Measurements from ENCODE around the gene THSD1.

Gene THSD1

GRCh38 chr13:52405767-52406494 lies at the start of gene THSD1:
Gene THSD1, minus strand, starts transcription at chr13:52406172. Its CDS starts 3,572 bp downstream, at chr13:52402600.
- DNase-seq (ENCODE audit: extremely low read depth in 1 of 2, low read depth in 1 of 2): peak in 1 of 2 donors; percentile 2

- peak; percentile 54 to 69 for DNase-seq (ENCODE audit: extremely low read depth in 1 of 2, low read depth in 1 of 2)
Observed at GRCh38 chr13:52455677-52456041, 49.7 kb upstream of the THSD1 start.

GRCh38 chr13:52454820-52455676 lies 49.1 kb upstream of the THSD1 start, which contains the start of gene CKAP2:
Gene CKAP2, plus strand, starts transcription at chr13:52455478. Its CDS starts 79 bp downstream, at chr13:52455557.
- DNase-seq (ENCODE audit: extremely low read depth in 1 of 2, low read depth in 1 of 2): peak; percentile 84 to 90

GRCh38 chr13:52454459-52454819 lies 48.5 kb upstream of the THSD1 start:
- DNase-seq (ENCODE audit: extremely low read depth in 1 of 2, low read depth in 1 of 2): no peak

- DNase-seq (ENCODE audit: extremely low read depth in 1 of 2, low read depth in 1 of 2): no peak
Observed at GRCh38 chr13:52452470-52452869, 46.5 kb upstream of the THSD1 start.

GRCh38 chr13:52451135-52451804 lies 45.3 kb upstream of the THSD1 start:
- DNase-seq (ENCODE audit: extremely low read depth in 1 of 2, low read depth in 1 of 2): no peak

GRCh38 chr13:52450793-52451116 lies 44.8 kb upstream of the THSD1 start:
- no peak for DNase-seq (ENCODE audit: extremely low read depth in 1 of 2, low read depth in 1 of 2)

GRCh38 chr13:52450012-52450792 lies 44.2 kb upstream of the THSD1 start, which contains the start of gene VPS36:
Gene VPS36, minus strand, starts transcription at chr13:52450634. Its CDS starts 40 bp downstream, at chr13:52450594.
- DNase-seq (ENCODE audit: extremely low read depth in 1 of 2, low read depth in 1 of 2): peak; percentile 84 to 89

- no peak for DNase-seq (ENCODE audit: extremely low read depth in 1 of 2, low read depth in 1 of 2)
Observed at GRCh38 chr13:52449331-52450011, 43.5 kb upstream of the THSD1 start.

- no peak for DNase-seq (ENCODE audit: extremely low read depth in 1 of 2, low read depth in 1 of 2)
Observed at GRCh38 chr13:52447815-52448552, 42.0 kb upstream of the THSD1 start.

- DNase-seq (ENCODE audit: extremely low read depth in 1 of 2, low read depth in 1 of 2): no peak
Observed at GRCh38 chr13:52447354-52447753, 41.4 kb upstream of the THSD1 start.

- no peak for DNase-seq (ENCODE audit: extremely low read depth in 1 of 2, low read depth in 1 of 2)
Observed at GRCh38 chr13:52446265-52446664, 40.3 kb upstream of the THSD1 start.

- DNase-seq (ENCODE audit: extremely low read depth in 1 of 2, low read depth in 1 of 2): no peak
Observed at GRCh38 chr13:52432456-52432855, 26.5 kb upstream of the THSD1 start.

- DNase-seq (ENCODE audit: extremely low read depth in 1 of 2, low read depth in 1 of 2): no peak
Observed at GRCh38 chr13:52428295-52428694, 22.3 kb upstream of the THSD1 start.

GRCh38 chr13:52421216-52421615 lies 15.2 kb upstream of the THSD1 start:
- DNase-seq (ENCODE audit: extremely low read depth in 1 of 2, low read depth in 1 of 2): no peak

GRCh38 chr13:52419080-52419479 lies 13.1 kb upstream of the THSD1 start:
- DNase-seq (ENCODE audit: extremely low read depth in 1 of 2, low read depth in 1 of 2): no peak

- DNase-seq (ENCODE audit: extremely low read depth in 1 of 2, low read depth in 1 of 2): no peak
Observed at GRCh38 chr13:52414963-52415362, 9.0 kb upstream of the THSD1 start.

GRCh38 chr13:52414051-52414450 lies 8.1 kb upstream of the THSD1 start:
- no peak for DNase-seq (ENCODE audit: extremely low read depth in 1 of 2, low read depth in 1 of 2)

GRCh38 chr13:52412128-52412527 lies 6.2 kb upstream of the THSD1 start:
- DNase-seq (ENCODE audit: extremely low read depth in 1 of 2, low read depth in 1 of 2): no peak

Measured in stimulated activated CD8-positive, alpha-beta memory T cell treated with anti-CD3 and anti-CD28 coated beads, Interleukin-7, amount 100 ng/mL, for 48 hours (primary cell).